Activated T-cell treated with anti-CD3 and anti-CD28 coated beads, Interleukin-2, amount 50 U/mL, for 4 hours (primary cell): ENCODE measurements around the gene IP6K2. TPM values are rescaled to one million over a fixed set of nuclear protein-coding genes. Genes with fewer than 3 reads are reported as not detected.

Source experiments
- total RNA-seq, 3 donors: library from RNA; stranded (reverse); gene quantifications; one replicate each; pipeline ENCODE4 v1.2.1, GENCODE V29; 2021

IP6K2 gene
- total RNA-seq, 3 donors from 2014 or later, result 39.9 to 45.9 (median 45.8) TPM

Other genes starting within 250 kb of the IP6K2 start
- 10 to 100 TPM; 59.9 to 88.8 (median 62.7) TPM for gene SHISA5, start 213.0 kb downstream of the IP6K2 start, total RNA-seq
- under 1 TPM; 0.65 to 0.92 (median 0.78) TPM for gene PFKFB4, start 160.4 kb downstream of the IP6K2 start, total RNA-seq
- gene UCN2, start 153.4 kb downstream of the IP6K2 start, total RNA-seq, result under 1 TPM in 1 of 3 donors, not detected in 2; 0.13 TPM
- gene COL7A1, start 121.9 kb downstream of the IP6K2 start, total RNA-seq, result under 1 TPM; 0.38 to 0.53 (median 0.40) TPM
- gene UQCRC1, start 107.6 kb downstream of the IP6K2 start, total RNA-seq, result 100 to 1,000 TPM; 178 to 200 (median 193) TPM
- gene TMEM89, start 95.5 kb downstream of the IP6K2 start, total RNA-seq, result not detected
- gene SLC26A6, start 81.8 kb downstream of the IP6K2 start, total RNA-seq, result 10 to 100 TPM; 14.4 to 17.5 (median 17.2) TPM
- gene CELSR3, start 54.3 kb downstream of the IP6K2 start, total RNA-seq, result 10 to 100 TPM; 11.0 to 15.0 (median 12.3) TPM
- gene NCKIPSD, start 31.3 kb downstream of the IP6K2 start, total RNA-seq, result 10 to 100 TPM; 21.3 to 24.3 (median 22.0) TPM
- 10 to 100 TPM; 60.7 to 75.9 (median 70.7) TPM for gene PRKAR2A, start 130.7 kb upstream of the IP6K2 start, total RNA-seq
- 10 to 100 TPM; 13.9 to 19.0 (median 17.5) TPM for gene SLC25A20, start 181.7 kb upstream of the IP6K2 start, total RNA-seq
- gene ARIH2, start 201.6 kb upstream of the IP6K2 start, total RNA-seq, result 100 to 1,000 TPM; 144 to 161 (median 146) TPM